Activated CD8-positive, alpha-beta memory T cell treated with anti-CD3 and anti-CD28 coated beads, Interleukin-2, amount 50 U/mL, for 48 hours (primary cell): ENCODE data around the gene BZW1.
A peak's percentile ranks its signal among the peaks of the same experiment; 100 is the strongest.
"Not testable (repeated sequence)": the region's sequence is repeated elsewhere in the genome, so short reads cannot be mapped to it uniquely, and the experiment has no call there.

Experiments
- DNase-seq: peaks from one replicate; pipeline ENCODE4 v3.0.0-alpha.2; 2020

BZW1 gene

GRCh38 chr2:200794143-200794542 lies 17.6 kb upstream of the BZW1 start:
- no peak for DNase-seq

GRCh38 chr2:200795028-200795440 lies 16.7 kb upstream of the BZW1 start:
- no peak for DNase-seq

GRCh38 chr2:200796561-200796960 lies 15.1 kb upstream of the BZW1 start:
- no peak for DNase-seq

GRCh38 chr2:200797242-200797770 lies 14.4 kb upstream of the BZW1 start:
- no peak for DNase-seq

GRCh38 chr2:200798514-200798913 lies 13.2 kb upstream of the BZW1 start:
- no peak for DNase-seq

GRCh38 chr2:200800458-200800857 lies 11.3 kb upstream of the BZW1 start:
- DNase-seq, result no peak

- not testable (repeated sequence) for DNase-seq
Observed at GRCh38 chr2:200801431-200801830, 10.3 kb upstream of the BZW1 start.

- DNase-seq, result no peak
Observed at GRCh38 chr2:200809506-200810251, 2.0 kb upstream of the BZW1 start.

DNA sequence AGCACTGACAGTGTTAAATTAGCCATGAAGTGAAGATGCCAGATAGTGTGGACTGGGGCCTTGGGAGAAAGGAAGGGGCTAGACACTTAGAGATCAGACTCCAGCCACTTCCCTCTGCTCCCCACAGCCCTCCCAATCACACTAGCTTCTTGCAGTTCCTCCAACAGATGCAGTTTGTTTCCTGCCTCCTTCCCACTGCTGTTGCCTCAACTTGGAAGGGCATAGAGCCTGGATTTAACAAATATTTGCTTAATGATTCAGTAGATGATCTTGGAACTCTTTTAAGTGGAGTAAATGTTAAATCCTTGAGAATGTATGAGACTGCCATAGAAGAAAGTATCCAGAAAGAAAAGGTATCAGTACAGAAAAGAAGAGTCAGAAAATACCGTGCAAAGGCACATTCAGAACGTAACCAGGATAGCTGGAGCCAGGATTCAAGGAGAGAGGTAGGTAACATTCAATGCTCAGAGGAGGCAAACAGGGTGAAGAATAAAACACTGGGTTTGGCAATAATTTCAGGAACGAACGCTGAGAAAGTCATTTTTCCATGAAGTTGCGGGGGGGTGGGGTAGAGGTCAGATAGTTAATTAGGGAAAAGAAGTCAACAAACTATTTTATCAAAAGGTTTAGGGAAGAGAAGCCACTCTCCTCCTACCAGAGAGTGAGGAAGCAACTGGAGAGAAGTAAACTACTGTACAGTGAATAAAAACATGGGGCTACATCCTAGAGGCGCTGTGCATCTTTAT lies 1.3 kb upstream of the BZW1 start:
- no peak for DNase-seq

DNA sequence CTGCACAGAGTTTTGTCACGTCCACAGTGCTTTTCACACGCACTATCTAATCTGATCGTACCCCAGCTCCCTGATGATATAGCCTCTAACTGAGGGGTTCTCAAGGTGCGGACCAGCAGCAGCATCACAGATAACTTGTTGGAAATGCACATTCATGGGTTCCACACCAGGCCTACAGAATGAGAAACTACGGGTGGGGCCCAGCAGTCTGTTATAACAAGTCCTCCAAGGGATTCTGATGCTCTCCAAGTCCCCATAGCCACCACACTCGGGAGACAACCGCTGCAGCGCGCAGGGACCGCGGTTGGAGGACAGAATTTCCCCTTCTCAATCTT lies 745 bp upstream of the BZW1 start:
- DNase-seq, result no peak

- peak; percentile 86 for DNase-seq
Observed at GRCh38 chr2:200812122-200813022, 662 bp downstream of the BZW1 start.

DNA sequence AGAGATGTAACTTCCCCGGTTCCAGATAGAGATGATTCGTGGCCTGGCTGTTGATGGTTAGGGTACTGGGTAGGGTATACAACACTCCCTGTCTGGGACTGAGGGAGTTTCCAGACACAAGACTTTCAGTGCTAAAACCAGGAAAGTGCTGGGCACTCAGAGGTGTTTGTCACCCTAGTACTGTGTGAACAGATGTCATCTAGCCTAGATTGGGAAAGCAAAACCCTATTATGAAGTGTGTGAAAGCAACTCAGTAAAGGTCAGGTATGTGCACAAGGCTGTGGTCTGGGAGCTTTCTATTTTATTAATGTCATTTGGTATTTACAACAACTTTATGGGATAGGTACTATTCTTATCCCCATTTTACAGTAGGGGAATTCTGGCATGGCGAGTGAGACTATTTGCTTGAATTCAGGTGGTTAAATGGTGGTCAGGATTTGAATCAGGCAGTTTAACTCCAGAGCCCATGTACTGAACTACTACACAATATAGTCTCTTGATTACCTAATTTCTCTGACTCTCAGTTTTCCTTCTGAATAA lies 2.6 kb downstream of the BZW1 start:
- DNase-seq, result no peak

DNA sequence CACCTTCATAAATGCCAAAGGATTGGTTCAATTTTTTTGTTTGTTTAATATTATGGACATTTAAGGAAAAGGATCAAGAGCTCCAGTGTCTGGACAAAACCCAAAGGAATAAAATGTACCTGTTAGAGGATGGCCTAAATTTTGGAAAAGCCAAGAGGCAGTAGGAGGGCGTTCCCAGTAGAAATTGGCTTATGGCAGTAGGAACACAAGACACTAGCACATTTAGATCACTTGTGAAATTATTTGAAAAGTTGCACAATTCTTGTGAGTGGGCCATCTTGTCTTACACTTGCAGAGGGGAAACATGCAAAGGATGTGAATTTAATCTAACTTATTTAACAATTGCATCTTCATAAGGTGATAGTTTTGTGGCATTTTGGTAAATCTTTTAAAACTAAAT lies 3.2 kb downstream of the BZW1 start:
- no peak for DNase-seq

DNA sequence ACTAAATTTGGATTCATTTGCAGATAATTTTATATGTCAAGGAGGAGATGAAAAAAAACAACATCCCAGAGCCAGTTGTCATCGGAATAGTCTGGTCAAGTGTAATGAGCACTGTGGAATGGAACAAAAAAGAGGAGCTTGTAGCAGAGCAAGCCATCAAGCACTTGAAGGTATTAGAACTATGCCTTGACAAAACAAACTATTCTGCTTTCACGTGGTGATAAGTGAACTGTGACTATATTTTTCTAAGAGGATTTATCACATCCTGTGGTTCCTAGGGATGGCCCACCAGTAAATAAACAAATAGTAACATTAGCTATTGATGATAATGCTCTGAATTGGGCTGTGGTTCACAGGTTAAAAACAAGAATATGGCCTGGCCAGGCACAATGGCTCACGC lies 7.0 kb downstream of the BZW1 start:
- not testable (repeated sequence) for DNase-seq

DNA sequence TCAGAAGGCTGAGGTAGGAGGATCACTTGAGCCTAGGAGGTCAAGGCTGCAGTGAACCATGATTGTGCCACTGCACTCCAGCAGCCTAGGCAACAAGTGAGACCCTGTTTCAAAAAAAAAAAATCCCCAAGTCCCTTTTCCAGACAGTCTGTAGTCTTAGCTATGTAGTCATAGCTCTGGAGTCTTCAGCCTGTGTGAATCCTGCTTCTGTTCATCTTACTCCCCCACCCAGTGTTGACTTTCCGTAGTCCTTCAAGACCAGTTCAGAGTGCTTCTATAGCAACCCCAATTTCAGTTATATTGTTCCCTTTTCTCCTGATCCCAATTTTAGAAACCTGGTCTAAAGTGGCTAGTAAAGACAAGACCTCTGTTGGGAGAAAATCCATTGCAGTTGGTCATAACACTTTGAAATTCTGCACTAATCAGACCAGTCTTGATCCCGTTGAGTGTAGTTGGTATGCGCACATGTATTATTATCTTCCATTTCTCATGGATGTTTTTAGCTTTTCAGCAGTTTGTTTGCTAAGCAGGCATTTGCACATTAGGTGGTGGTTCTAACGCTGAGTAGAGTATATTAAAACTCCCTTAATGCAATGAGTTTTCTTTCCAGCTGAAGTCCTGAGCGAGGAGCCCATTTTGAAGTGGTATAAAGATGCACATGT lies 9.0 kb downstream of the BZW1 start:
- DNase-seq, result no peak

DNA sequence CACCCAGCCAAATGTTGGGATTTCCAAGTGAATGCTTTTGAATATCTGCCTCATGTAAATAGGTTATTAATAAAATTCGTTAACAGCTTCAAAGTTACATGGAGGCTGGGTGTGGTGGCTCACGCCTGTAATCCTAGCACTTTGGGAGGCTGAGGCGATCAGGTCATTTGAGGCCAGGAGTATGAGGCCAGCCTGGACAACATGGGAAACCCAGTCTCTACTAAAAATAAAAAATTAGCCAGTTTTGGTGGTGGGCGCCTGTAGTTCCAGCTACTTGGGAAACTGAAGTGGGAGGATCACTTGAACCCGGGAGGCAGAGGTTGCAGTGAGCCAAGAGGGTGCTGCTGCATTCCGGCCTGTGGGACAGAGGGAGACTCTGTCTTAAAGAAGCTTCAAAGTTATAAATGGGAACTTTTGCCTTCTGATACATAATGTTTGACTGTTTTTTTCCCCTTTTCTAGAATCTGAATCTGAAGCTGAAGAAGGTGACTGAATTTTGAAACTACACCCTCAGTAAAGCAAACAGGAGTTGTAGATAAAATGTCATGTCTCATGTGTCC lies 10.1 kb downstream of the BZW1 start:
- no peak for DNase-seq

- DNase-seq, result no peak
Observed at GRCh38 chr2:200828104-200828503, 16.4 kb downstream of the BZW1 start.

DNA sequence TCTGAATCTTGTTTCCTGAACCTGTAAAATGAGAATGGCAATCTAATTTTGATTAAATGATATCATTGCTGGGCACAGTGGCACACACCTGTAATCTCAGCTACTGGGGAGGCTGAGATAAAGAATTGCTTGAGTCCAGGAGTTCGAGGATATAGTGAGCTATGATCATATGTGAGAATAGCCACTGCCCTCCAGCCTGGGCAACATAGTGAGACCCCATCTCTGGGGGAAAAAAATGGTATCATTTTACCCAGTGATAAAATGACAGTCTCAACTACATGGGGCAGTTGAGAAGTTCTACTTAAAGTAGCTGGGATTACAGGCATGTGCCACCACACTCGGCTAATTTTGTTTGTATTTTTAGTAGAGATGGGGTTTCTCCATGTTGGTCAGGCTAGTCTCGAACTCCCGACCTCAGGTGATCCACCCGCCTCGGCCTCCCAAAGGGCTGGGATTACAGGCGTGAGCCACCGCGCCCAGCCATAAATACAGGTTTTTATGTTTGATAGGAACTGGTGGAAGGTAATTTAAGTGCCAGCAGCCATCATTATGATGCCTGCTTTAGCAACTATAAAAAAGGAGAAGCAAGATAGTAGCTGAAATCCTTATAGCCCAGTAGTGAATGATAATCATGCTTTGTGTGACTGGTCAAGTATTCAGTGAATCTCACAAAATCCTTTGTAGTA lies 17.0 kb downstream of the BZW1 start:
- DNase-seq, result no peak

DNA sequence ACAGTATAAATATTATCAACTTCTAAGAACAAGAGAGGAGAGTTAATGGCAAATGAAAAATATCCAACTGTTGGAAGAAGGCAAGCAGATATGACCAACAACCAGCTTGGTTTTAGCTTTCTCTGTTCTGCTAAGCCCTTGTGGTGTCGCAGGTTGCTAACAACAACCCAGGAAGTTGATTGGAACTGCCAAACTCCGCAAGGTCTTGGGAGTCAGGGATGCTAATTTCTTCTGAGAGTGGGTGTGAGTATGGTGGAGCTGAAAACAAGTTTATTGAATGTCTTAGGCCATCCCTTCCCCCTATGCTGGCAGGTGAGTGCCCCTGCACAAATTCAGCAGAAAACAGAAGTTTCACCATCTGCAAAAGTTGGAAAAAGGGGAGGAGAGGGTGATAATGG lies 17.5 kb downstream of the BZW1 start:
- DNase-seq, result no peak

DNA sequence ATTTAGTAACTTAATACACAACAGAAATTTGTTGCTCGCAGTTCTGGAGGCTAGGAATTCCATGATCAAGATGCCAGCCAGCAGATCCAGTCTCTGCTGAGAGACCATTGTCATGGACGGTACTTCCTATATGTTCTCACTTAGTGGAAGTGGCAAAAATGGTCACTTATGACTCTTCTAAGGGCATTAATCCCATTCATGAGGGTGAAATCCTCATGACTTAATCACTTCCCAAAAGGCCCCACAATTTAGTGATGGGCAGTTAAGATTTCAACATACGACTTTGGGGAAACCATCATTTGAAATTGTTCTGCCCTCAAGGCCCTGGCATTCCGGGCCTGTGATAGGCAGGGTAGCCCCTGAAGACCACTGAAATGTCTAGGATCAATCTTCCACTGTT lies 23.0 kb downstream of the BZW1 start:
- no peak for DNase-seq

- no peak for DNase-seq
Observed at GRCh38 chr2:200839513-200839912, 27.8 kb downstream of the BZW1 start.
